Activated CD8-positive, alpha-beta memory T cell treated with anti-CD3 and anti-CD28 coated beads for 48 hours (primary cell): Measurements from ENCODE around the gene PLCB2.

Experiments used
- DNase-seq, 3 experiments: peaks; one replicate each; pipeline ENCODE4 v3.0.0-alpha.2; 2020; ENCODE audit warnings: low read depth in 2 of 3, low spot score in 2 of 3

PLCB2 gene

DNA sequence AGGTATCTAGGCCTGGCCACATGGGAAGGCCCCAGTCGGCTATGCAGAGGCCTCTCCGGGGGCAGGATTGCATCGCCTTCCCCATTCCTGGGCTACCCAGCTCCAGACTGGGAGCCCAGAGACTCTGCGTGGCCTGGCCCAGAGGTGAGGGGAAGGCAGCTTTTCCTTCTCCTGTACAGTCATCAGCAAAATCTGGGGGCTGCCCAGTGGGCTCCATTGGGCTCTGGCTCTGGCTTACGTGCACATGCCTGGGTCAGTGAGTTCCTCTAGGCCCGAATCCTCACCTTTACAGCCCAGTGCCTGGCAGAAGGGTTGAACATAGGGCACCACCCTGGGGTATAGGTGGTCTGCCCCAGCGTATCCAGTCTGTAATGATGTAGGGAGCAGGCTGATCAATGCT lies 20.9 kb downstream of the PLCB2 start:
- no peak for DNase-seq

DNA sequence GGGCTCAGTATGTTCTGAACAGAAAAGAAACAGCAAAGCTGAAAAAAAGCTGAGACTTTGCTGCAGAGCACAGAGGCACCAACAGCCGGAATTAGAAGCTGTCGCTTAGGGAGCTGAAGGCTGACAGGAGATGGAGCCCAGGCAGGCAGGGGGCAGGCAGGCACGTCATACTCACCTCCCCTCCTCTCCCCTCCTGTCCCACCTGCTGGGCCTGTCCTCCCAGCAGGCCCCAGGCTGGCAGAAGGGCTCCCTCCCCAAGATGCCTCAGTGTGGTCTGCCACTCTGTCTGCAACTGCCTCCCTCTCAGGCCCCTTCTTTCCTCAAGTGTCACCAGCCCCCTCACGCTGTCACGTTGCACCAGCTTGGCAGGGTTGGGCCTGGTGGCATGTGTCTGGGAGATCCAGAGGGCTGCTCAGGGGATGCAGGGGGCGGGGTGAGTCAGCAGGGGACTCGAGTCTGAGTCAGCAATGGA lies 21.6 kb downstream of the PLCB2 start:
- DNase-seq = no peak

DNA sequence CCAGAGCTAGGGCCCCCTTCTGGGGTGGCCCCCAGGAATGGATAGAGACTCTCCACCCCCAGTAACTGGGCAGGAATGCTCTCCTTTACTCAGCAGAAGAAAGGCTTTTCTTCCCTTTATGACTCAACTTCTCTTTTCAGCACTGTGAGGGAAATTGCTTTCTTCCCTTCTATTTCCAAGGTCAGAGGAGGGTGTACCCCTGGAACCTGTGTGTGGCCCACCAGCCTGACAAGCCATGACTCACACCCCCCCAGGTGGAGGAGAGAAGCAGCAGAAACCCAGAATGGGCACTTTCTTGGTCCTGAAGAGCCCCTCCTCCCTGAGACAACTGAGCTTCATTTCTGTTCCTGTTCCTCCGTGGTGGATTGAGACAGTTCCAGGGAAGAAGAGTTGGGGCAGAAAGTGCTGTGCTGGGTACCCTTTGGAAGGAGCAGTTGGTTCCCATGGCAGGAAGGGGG lies 22.2 kb downstream of the PLCB2 start:
- DNase-seq = no peak

DNA sequence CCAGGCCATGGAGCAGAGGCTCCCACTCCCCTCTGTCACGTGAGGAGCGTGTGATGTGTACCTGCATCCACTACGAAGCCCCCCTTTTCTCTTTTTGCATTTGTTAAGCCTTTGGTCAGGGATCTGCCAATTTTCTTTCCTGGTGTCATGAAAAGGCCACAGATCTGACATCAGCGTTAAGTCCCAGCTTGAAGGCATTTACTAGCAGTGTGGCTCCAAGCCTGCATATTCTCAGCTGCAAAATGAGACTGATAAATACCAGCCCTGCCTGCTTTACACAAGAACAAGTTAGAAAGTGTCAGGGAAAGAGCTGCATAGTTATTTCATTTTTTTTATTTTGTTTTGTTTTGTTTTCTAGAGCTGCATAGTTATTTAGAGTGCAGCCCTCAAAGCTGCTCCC lies 22.6 kb downstream of the PLCB2 start:
- no peak for DNase-seq

DNA sequence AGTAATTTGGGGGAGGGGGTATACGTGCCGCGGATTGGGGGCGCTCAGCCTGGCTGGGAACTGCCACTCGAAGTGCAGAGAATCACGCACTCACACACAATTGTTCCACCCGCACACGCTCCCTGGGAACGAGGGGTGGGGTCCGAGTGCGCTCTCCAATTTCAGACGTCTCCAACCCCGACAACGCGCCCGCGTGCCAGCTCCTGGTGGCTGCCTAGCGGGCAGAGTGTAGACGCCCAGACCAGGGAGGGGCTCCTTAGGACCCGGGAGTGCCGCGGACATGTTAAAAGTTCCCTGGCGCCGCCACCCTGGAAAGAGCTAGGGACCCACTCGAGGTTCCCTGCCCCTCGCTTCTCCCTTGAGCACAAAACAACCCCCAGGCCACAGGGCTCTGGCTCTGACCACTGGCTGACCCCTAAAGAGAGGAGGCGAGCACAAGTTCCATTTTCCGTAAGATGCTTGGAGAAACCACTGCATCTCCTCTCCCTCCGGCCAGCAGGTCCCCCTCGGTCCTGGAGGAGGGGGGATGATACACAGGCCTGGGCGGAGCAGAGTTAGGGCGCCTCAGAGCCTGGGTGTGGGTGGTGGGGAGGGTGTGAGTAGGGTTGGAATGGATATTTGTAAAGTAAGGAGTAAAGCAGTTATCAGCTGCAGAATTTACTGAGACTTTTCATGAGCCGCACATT lies 24.0 kb downstream of the PLCB2 start:
- DNase-seq = no peak

DNA sequence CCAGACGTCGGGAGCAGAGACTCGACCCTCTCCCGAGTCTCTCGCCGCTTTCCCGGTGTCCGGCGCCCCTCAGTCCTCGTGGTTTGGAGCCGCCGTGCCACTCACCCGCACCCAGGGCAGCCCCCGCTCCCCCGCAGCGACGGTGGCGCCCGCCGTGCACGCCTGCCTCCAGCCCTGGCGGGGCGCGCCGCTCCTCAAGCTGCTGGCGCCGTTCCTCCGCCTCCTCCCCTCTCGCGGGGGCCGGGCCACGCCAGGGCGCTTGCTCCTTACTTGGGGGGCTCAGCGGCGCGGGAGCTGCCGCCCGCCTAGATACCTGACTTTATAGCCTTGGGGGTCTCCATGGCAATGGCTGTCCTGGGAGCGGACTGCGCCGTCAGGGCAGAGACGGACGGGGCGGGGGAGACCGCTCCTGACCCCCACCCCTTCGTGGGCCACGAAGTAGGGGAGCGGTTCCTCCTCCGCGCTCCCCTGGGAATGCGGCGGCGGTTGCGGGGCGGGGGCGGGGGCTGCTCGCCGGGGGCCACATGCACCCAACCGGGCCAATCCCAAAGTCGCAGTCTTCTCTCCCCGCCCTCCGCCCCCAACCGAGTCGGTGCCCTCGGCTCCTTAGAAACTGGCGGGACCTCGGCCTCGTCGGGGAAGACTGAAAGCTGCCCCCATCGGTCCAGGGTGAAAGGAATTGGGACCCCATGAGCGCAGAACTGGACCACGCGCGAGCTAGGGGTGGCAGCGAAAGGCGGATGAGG lies 24.7 kb downstream of the PLCB2 start, which contains the start of gene ANKRD63:
ANKRD63 (minus strand) TSS at position 196 of the 746 bp plus-strand sequence. CDS start 478 bp downstream, outside the sequence.
- peak in 1 of 3 experiments; percentile 25 for DNase-seq

DNA sequence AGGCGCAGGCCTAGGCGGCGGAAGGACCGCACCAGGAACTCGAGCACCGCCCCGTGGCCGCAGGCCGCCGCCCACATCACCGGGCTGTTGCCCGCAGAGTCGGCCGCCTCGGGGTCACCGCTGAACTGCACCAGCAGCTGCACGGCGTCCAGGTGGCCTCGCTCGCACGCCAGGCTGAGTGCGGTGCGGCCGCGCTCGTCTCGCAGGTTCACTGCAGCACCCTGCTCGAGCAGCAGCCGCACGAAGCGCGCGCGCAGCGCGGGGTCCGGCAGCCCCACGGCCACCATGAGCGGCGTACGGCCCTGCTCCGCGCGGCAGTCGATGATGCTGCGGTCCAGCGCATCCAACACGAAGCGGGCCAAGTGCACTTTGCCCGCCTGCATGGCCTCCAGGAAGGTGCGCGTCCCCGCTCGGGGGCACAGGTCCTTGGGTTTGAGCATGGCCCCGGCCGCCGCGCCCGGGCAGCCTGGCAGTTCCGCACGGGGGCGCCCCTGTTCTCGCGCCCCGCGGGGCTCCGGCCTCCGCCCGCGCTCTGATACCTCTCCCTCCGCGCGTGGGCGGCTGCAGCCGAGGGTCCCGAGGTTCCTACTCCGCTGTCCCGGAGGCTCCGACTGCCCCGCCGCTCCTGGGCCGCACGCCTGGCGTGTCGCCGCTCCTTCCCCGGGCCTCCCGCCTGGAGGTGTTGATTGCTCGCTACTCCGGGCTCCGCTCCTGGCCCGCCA lies 25.4 kb downstream of the PLCB2 start:
- DNase-seq = peak in 1 of 3 experiments; percentile 39

DNA sequence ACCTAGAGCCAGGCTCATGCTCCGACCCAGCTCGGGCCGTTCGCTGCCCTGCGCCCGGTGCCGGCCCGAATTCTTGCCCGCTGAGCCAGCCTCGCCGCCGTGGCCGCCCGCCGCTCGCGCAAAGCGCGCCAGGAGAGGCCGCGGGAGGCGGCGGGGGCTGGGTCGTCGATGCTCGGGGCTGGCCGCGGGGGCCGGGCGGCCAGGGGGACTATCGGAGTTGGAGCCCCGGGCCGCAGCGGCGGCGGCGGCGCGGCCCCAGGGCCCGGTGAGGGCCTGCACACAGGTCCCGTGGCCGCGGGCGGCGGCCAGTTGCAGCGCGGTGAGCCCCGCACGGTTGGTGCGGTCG lies 26.0 kb downstream of the PLCB2 start:
- no peak for DNase-seq

DNA sequence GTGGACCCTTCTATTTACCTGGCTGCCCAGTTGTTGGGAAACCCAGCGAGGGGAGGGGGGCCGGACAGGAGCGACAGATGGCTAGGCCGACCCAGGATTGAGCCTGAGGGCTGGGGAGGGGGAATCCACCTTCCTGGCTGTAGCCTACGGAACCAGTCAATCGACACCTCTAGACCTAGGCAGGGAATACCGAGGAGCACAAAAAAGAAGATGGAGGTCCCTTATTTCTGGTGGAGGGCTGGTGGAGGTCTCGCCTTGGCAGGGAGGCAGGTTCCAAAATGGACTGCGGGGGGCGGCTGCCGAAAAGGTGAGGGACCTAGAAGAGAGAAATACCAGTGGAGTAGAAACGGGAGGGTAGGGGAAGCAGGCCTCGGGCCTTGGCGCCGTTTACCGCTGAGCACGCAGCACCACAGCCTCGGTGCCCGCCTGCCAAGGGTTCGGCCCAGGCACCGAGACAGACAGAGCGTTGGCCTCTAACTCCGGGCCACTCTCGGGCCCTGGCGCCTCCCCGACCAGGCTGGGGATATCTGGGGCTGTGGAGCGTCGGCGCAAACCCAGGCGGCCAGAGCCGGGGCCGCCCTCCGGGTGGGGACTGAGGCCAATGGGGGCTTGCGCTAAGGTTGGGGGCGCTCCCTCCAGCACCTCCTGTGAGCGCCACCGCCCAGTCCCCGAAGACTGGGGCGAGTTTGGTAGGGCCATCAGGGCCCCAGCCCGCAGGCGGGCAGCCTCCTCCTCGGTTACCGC lies 26.5 kb downstream of the PLCB2 start:
- no peak for DNase-seq

DNA sequence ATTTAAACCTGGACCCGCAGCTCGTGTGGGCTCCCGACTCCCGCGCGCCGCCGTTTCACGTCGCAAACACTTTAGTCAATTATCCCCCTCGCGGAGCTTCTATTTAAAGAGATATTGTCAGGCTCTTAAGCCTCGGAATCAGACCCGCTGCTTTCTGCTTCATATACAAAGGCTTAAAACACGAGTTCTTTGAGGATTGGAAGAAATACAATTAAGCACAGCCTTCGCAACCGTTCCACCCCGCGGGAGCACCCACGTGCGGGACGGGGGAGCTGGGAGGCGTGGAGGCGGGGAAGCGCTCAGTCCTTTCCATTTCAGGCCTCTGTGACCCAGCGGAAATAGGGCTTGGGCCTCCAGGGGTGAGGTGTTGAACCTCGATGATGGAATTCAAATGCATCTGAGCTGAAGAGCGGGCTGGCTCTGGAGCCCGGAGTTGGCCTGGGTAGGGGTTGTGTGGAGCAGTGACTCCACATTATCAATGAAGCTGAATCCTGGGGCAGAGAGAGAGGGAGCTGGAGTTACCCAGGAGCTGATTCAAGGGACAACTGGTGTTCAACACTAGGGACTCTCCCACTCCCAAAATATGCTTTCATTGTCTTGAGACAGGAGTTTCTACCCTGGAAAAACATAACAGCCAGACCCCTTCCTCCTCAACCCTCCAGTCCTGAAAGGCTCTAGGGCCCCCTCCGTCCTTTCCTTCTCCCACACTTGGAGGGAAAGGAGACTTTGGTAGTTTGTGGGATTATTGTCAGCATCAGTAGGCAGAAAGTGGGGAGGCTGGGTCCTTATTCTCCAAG lies 27.3 kb downstream of the PLCB2 start:
- DNase-seq = no peak

DNA sequence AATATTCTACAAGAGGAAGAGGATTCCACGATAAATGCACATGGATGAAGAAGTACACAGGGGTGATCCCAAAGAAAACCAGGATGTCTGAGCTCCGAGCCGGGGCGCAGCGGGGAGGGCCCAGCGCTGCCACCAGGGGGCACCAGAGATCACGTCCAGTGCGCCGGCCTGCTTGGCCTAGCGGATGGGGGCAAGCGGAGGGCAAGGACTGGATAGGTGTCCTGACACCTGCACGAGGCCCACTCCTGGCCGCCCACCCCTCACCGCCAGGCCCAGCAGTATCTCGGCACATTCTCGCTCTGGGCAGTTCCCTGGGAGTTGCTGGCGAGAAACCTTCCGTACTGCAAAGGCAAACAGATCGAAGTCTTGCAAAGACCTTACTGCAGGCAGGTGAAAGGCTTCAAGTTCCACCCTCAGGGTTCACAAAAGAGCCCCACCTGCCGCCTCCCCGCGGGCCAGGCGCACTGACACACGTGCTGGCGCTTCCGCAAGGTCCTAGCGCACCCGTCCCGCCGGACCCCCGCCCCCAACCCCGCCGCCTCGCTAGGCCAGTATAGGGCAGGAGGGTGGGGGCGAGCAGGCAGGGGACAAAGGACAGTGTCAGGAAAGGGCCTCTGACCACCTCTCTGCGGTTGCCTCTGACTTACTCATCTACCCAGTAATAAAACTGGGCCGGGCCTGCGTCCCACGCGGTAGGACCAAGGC lies 28.1 kb downstream of the PLCB2 start:
- peak; percentile 43 to 72 (median 69) for DNase-seq

DNA sequence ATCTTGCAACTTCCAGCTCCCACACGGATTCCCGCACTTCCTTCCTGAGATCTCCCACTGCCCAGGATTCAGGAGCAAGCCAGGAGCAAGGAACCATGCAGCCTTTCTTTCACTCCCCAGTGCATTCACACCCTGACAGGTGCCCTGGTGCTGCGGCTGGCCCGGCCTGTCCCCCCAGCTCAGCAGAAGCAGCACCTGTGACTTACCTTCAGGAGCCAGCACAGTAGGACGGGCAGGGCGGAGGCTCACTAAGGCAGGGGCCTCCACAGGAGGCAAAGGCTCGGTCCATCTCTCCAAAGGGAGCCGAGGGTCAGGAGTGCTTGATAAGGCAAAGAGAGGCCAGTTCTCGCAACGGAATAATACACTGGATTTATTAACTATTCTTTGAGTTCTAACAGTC lies 29.7 kb downstream of the PLCB2 start:
- DNase-seq = no peak

DNA sequence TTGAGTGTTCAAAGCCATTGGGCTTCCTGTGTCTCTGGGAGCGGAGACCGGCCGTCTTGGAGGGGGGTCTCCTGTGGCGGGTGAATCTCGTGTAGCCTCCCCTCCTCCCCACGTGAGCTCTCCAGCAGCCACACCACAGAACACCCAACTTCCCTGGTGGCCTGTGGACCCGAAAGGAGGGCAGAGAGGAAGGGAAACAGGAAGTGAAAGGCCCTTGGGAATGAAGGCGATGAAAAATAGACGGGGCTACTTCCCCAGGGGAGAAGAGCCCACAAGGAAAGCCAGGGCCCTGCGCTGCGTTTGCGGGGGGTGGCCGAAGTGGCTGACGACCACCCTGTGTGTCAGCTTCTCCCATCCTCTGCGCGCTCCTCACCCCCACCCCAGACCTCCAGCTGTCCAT lies 30.3 kb downstream of the PLCB2 start:
- no peak for DNase-seq

DNA sequence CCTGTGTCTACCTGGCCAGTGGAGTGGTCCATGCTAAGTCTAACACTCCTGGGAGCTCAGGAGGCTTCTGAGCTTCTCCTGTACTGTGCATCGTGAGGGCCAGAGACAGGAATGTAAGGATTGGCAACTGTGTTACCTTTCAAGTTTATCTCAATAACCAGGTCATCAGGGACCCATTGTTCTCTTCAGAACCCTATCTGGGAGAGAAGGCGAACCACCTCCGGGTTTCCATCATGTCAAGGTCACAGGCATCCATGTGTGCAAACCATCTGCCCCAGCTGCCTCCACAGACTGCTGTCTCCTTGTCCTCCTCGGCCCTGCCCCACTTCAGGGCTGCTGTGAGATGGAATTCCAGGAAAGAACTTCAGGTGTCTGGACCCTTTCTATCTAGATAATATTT lies 30.8 kb downstream of the PLCB2 start:
- no peak for DNase-seq

DNA sequence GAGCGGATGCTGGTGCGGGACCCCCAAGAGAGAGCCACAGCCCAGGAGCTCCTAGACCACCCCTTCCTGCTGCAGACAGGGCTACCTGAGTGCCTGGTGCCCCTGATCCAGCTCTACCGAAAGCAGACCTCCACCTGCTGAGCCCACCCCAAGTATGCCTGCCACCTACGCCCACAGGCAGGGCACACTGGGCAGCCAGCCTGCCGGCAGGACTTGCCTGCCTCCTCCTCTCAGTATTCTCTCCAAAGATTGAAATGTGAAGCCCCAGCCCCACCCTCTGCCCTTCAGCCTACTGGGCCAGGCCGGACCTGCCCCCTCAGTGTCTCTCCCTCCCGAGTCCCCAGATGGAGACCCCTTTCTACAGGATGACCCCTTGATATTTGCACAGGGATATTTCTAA lies 31.8 kb downstream of the PLCB2 start:
- no peak for DNase-seq

DNA sequence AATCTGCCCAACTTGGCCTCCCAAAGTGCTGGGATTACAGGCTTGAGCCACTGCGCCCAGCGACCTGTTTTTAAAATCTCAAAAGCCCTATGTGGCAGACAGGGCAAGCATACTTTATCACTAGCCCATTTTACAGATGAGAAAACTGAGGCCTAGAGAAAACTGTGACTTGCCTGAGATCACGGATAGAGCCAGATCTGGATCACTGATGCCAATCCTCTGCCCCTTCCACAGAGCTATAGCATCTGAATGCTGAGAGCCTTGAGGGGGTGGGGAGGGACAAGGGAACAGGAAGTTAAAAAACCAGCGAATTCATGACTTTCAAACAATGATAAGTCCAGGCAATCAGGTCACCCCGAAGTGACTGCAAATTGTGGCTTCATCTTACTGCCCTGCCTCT lies 32.2 kb downstream of the PLCB2 start:
- DNase-seq = no peak

DNA sequence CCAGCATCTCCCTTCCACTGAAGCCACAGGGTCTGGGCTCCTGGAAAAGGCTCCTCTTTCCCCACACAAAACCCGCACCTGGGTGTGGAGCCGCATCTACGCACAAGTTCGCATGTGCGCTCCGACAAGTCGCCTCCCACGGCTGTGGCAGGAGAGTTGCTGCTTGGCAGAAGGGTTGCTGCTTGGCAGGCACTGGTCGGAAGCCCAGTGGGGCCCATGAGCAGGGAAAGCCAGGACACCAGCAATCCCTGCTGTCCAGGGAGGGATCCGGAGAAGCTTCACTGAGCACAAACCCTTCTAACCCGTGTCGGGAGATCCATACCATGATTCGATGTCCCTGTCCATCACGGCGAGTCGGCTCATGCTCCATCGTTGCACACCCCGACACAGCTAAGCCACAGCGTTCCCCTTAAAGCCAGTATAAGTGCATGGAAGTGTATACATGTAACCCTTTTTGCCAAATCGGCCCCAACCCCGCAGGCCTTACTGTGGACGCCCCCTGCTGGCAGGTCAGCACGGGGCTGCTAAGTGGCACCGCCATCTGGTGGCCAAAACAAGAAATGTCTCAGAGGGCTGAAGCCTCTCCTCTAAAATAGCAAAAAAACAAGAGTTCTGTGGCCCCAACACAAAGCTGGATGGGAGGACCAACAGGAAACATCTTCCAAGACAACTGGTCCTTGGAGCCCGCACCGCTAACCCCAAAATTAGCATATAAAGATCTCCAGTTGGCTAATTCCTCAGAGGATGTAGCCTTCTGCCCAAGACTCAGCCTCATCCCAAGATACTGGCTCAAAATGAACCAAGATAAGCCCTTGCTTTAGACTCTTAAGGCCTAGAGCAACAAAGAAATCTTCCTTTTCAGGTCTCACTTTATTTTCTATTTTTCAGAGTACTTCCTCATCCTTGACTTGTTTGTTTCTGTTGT lies 33.1 kb downstream of the PLCB2 start:
- DNase-seq = peak; percentile 68 to 90 (median 89)

DNA sequence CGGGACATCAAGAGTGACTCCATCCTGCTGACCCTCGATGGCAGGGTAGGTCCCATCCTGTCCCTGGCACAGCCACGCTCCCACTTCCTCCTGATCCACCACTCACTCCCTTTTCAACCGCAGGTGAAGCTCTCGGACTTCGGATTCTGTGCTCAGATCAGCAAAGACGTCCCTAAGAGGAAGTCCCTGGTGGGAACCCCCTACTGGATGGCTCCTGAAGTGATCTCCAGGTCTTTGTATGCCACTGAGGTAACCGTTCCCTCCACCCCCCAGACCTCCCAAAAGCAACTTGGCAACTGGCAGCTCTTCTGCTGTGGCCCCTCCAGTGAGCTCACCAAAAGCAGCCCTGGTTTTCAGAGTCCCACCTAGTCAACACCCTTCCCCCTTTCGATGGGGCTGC lies 34.3 kb downstream of the PLCB2 start:
- no peak for DNase-seq
